ENCODE measurements around the gene CHD9NB.

The CHD9NB gene

GRCh38 chr16:53029971-53030370 lies 22.7 kb downstream of the CHD9NB start:
- no peak for DNase-seq (ENCODE audit: low spot score)

GRCh38 chr16:53024045-53024444 lies 28.7 kb downstream of the CHD9NB start:
- no peak for DNase-seq (ENCODE audit: low spot score)

GRCh38 chr16:53022374-53022773 lies 30.3 kb downstream of the CHD9NB start:
- peak; percentile 39 for DNase-seq (ENCODE audit: low spot score)

GRCh38 chr16:53018834-53019416 lies 33.8 kb downstream of the CHD9NB start:
- DNase-seq (ENCODE audit: low spot score): no peak

GRCh38 chr16:53014287-53014686 lies 38.4 kb downstream of the CHD9NB start:
- no peak for DNase-seq (ENCODE audit: low spot score)

- peak; percentile 11 for DNase-seq (ENCODE audit: low spot score)
These were observed 45.6 kb downstream of the CHD9NB start for GRCh38 chr16:53007095-53007494.

- DNase-seq (ENCODE audit: low spot score): no peak
These were observed 54.8 kb downstream of the CHD9NB start for GRCh38 chr16:52997922-52998321.

GRCh38 chr16:52994942-52995341 lies 57.8 kb downstream of the CHD9NB start:
- no peak for DNase-seq (ENCODE audit: low spot score)

GRCh38 chr16:52993179-52993578 lies 59.5 kb downstream of the CHD9NB start:
- DNase-seq (ENCODE audit: low spot score): no peak

- no peak for DNase-seq (ENCODE audit: low spot score)
These were observed 61.1 kb downstream of the CHD9NB start for GRCh38 chr16:52991572-52991971.

All from NAMALWA (cell line).